Uterus (tissue), 4 donors: ENCODE results near the gene HSD11B1. TPM values are rescaled to one million over a fixed set of nuclear protein-coding genes. Genes with fewer than 3 reads are reported as not detected.

ENCODE experiments used
- DNase-seq, 2 donors: peaks; one replicate each; pipeline ENCODE4 v3.0.0-alpha.2; 2019 to 2020
- H3K27ac ChIP-seq, 2 donors: fragments of 200-600 bp; sonication (generic); 1 replicate in 1 of 2; 2 replicates in 1 of 2; pipeline ENCODE4 v1.5.1; 2016 to 2018
- H3K27me3 ChIP-seq, 2 donors: fragments of 200-600 bp; sonication (generic); one replicate each; pipeline ENCODE4 v1.5.1; 2018 to 2019; ENCODE audit warnings: control low read depth in 1 of 2
- H3K36me3 ChIP-seq, 2 donors: fragments of 200-600 bp; sonication (generic); one replicate each; pipeline ENCODE4 v1.5.1; 2019; ENCODE audit warnings: control low read depth in 1 of 2
- H3K4me1 ChIP-seq, 2 donors: fragments of 200-600 bp; sonication (generic); one replicate each; pipeline ENCODE4 v1.5.1; 2018 to 2019; ENCODE audit warnings: control low read depth in 1 of 2
- H3K4me3 ChIP-seq, 2 donors: fragments of 200-600 bp; sonication (generic); 1 replicate in 1 of 2; 2 replicates in 1 of 2; pipeline ENCODE4 v1.5.1; 2018 to 2019; ENCODE audit warnings: mild to moderate bottlenecking in 1 of 2
- H3K9me3 ChIP-seq, 2 donors: fragments of 200-600 bp; sonication (generic); one replicate each; pipeline ENCODE4 v1.5.1; 2019; ENCODE audit warnings: control low read depth in 1 of 2
- CTCF ChIP-seq, 4 experiments: fragments of 200-600 bp in 2 of 4; fragments of 450-650 bp in 2 of 4; sonication (generic) in 2 of 4; IDR thresholded peaks; one replicate each; pipeline ENCODE4 v1.5.1; 2016 to 2019; ENCODE audit warnings: antibody characterized with exemption in 4 of 4, mild to moderate bottlenecking in 2 of 4, moderate library complexity in 1 of 4
- POLR2A ChIP-seq, 2 donors: fragments of 450-650 bp; IDR thresholded peaks; one replicate each; pipeline ENCODE4 v1.6.1; 2016; ENCODE audit warnings: antibody characterized with exemption in 2 of 2, mild to moderate bottlenecking in 1 of 2, moderate library complexity in 1 of 2
- intact Hi-C: fragments of 100-400 bp; cut with DNase I; formaldehyde crosslinking; loops from one replicate; pipeline ENCODE4 v1.15.1; 2023; ENCODE audit warnings: low total_unique reads
- total RNA-seq, 4 donors: library from RNA; depleted of rRNA in 3 of 4; stranded (reverse); fragments of >200 nt in 3 of 4; gene quantifications; one replicate each; pipeline versions ENCODE4 v1.1.0 to v1.2.4, GENCODE V29; 2014 to 2023
- donor health status: DM: yes; HTN: yes; CAD: no.

The HSD11B1 gene
- total RNA-seq, 4 donors from 2014 or later: 0.59 to 12.8 (median 2.2) TPM

GRCh38 chr1:209723756-209724693 is 19.4 kb downstream of the HSD11B1 start:
- Histone ChIP-seq H3K4me1 (no peaks in the 10 kb centered on the region), H3K9me3 (no peaks in the 10 kb centered on the region), H3K36me3 (no peaks in the 10 kb centered on the region), H3K4me3 (no peak overlapping the region), H3K27me3 (no peaks in the 10 kb centered on the region), H3K27ac (no peak overlapping the region)
- DNase-seq: no peak
- TF ChIP-seq POLR2A (IDR thresholded peaks at IDR 0.05) (no peak), CTCF (IDR thresholded peaks at IDR 0.05) (no peak)
- intact Hi-C loops: no loop called here

- H3K36me3 ChIP-seq: no peaks in the 10 kb centered on the region
- no peaks in the 10 kb centered on the region for H3K9me3 ChIP-seq
- H3K27me3 ChIP-seq: no peaks in the 10 kb centered on the region
- no peak overlapping the region for H3K27ac ChIP-seq
- TF ChIP-seq CTCF (IDR thresholded peaks at IDR 0.05) (no peak), POLR2A (IDR thresholded peaks at IDR 0.05) (no peak)
- H3K4me3 ChIP-seq: no peak overlapping the region
- intact Hi-C loops: no loop called here
- no peak for DNase-seq
- no peaks in the 10 kb centered on the region for H3K4me1 ChIP-seq
These were observed 22.6 kb downstream of the HSD11B1 start for GRCh38 chr1:209727286-209727685.

- no peak for TF ChIP-seq CTCF (IDR thresholded peaks at IDR 0.05)
- no peak for TF ChIP-seq POLR2A (IDR thresholded peaks at IDR 0.05)
- no peaks in the 10 kb centered on the region for H3K36me3 ChIP-seq
- intact Hi-C loops: no loop called here
These were observed 23.1 kb downstream of the HSD11B1 start for GRCh38 chr1:209727785-209728184.

GRCh38 chr1:209728466-209728865 is 23.8 kb downstream of the HSD11B1 start:
- Histone ChIP-seq H3K4me3 (no peak overlapping the region), H3K27ac (no peak overlapping the region), H3K36me3 (no peaks in the 10 kb centered on the region), H3K27me3 (no peaks in the 10 kb centered on the region), H3K4me1 (no peaks in the 10 kb centered on the region), H3K9me3 (no peaks in the 10 kb centered on the region)
- TF ChIP-seq POLR2A (IDR thresholded peaks at IDR 0.05) (no peak), CTCF (IDR thresholded peaks at IDR 0.05) (no peak)
- intact Hi-C loops: no loop called here
- DNase-seq: no peak

More at GRCh38 chr1:209727785-209728184, 23.1 kb downstream of the HSD11B1 start:
- H3K27ac ChIP-seq: no peak overlapping the region
- no peak for DNase-seq
- no peaks in the 10 kb centered on the region for H3K4me1 ChIP-seq
- no peaks in the 10 kb centered on the region for H3K9me3 ChIP-seq
- no peak overlapping the region for H3K4me3 ChIP-seq
- no peaks in the 10 kb centered on the region for H3K27me3 ChIP-seq

GRCh38 chr1:209729436-209729835 is 24.8 kb downstream of the HSD11B1 start:
- Histone ChIP-seq H3K9me3 (no peaks in the 10 kb centered on the region), H3K27ac (no peak overlapping the region), H3K36me3 (no peaks in the 10 kb centered on the region), H3K27me3 (no peaks in the 10 kb centered on the region), H3K4me3 (no peak overlapping the region), H3K4me1 (no peaks in the 10 kb centered on the region)
- intact Hi-C loops: no loop called here
- DNase-seq: no peak
- TF ChIP-seq CTCF (IDR thresholded peaks at IDR 0.05) (no peak), POLR2A (IDR thresholded peaks at IDR 0.05) (no peak)
